GM19468 (cell line): Measurements from ENCODE around the gene RABGGTA.
A peak's percentile ranks its signal among the peaks of the same experiment; 100 is the strongest.

ENCODE experiments used
- ATAC-seq: cut with Tn5 transposase; IDR thresholded peaks from one replicate; pipeline ENCODE4 v1.9.1; 2021; ENCODE audit warnings: mild to moderate bottlenecking, moderate library complexity, moderate number of reproducible peaks; ENCODE audit not compliant: unreplicated experiment; ENCODE audit errors: extremely low read depth

The RABGGTA gene, protein sequence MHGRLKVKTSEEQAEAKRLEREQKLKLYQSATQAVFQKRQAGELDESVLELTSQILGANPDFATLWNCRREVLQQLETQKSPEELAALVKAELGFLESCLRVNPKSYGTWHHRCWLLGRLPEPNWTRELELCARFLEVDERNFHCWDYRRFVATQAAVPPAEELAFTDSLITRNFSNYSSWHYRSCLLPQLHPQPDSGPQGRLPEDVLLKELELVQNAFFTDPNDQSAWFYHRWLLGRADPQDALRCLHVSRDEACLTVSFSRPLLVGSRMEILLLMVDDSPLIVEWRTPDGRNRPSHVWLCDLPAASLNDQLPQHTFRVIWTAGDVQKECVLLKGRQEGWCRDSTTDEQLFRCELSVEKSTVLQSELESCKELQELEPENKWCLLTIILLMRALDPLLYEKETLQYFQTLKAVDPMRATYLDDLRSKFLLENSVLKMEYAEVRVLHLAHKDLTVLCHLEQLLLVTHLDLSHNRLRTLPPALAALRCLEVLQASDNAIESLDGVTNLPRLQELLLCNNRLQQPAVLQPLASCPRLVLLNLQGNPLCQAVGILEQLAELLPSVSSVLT

DNA sequence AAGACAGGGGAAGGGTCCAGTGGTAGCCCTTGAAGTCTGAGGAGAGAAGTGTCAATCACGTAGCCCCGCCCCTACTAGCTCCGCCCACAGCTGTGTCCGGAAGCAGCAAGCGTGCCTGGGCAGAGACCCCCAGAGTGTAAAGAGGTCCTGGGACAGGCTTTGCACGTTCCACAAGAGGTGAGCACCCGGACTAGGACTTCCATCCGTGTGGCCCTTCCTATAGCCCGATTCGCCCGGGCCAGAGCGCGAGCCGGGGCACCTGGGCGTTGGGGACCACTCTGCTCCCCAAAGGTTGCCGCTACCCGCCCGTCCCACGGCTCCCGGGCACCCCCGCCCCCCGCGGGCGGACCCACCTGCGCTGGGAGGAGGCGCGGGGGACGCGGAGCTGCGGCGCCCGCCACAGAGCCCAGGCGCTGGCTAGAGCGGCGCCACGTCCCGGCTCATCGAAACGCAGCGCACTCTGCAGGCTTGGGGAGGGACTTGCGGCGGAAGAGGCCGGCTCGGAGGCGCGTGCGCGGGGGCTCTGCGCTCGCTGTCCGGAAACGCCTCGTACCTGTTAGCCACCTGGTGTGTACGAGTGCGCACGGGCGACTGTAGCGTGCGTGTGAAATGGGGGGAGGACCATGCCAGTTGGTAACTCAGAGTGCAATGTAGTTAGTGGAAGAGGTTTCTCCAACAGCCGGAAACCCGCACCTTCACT is at the start of gene RABGGTA:
RABGGTA (minus strand) TSS at position 464 of the 700 bp plus-strand sequence. CDS start 482 bp downstream, outside the sequence.
- ATAC-seq, result peak; percentile 90

- no peak for ATAC-seq
Observed at GRCh38 chr14:24317141-24317928, 45.9 kb upstream of the RABGGTA start.

- no peak for ATAC-seq
Observed at GRCh38 chr14:24316597-24316950, 45.2 kb upstream of the RABGGTA start.

DNA sequence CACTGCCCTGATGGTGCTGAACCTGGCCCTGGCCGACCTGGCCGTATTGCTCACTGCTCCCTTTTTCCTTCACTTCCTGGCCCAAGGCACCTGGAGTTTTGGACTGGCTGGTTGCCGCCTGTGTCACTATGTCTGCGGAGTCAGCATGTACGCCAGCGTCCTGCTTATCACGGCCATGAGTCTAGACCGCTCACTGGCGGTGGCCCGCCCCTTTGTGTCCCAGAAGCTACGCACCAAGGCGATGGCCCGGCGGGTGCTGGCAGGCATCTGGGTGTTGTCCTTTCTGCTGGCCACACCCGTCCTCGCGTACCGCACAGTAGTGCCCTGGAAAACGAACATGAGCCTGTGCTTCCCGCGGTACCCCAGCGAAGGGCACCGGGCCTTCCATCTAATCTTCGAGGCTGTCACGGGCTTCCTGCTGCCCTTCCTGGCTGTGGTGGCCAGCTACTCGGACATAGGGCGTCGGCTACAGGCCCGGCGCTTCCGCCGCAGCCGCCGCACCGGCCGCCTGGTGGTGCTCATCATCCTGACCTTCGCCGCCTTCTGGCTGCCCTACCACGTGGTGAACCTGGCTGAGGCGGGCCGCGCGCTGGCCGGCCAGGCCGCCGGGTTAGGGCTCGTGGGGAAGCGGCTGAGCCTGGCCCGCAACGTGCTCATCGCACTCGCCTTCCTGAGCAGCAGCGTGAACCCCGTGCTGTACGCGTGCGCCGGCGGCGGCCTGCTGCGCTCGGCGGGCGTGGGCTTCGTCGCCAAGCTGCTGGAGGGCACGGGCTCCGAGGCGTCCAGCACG is 44.6 kb upstream of the RABGGTA start:
- no peak for ATAC-seq

- ATAC-seq, result no peak
Observed at GRCh38 chr14:24315243-24315806, 43.9 kb upstream of the RABGGTA start.

DNA sequence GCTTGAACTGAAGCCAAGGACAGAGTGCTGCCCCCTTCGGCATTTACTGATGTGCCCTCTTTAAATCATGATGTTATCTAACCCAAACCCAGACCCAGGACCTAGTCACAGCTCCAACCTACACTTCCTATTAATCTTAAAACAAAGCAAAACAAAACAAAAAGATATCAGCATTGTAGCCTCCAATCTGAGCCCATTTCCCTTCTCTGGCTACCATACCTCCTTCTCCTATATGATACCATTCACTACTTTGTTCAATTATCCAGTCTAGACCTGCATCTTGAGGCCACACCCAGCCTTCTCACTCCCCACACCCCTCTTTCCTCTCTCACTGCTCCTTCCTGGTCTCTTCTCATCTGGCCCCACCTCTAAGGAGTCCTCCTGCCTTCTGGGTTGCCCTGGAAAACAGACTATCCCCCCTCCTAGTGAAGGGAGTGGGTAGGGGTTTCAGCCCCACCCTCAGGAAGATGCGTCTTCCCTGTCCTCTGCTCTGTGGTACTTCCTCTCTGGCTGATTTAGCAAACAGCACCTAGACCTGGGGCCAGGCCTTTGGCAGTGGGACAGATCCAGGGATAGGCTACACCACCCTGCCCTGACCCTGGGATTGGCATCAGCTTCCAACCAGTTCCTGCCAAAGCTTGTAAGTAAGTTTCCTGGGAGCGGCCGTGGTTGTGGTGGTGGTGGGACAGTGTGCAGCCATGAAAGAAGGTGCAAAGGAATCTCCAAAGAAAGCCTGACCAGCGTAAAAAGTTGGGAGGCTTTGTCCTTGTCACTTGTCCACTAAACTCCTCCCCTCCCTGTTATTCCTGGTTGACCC is 43.2 kb upstream of the RABGGTA start:
- no peak for ATAC-seq

DNA sequence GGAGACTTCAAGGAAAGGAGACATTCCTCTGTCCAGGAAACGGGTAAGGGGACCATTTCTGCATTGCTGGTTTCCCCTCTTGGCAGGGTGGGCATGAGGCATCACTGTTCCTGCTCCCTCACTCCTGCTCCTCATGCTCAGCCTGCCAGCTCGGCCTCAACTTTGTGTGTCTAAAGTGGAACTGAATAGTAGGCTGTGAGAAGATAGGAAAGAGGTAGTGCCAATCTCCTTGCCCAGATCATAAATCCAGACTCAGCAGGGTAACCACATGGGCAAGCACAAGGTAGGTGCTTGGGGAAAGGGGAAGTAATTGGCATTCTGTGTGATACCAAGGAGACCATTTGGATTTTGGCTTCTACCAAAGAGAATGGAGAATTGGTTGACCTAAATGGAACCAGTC is 42.5 kb upstream of the RABGGTA start:
- ATAC-seq, result no peak

DNA sequence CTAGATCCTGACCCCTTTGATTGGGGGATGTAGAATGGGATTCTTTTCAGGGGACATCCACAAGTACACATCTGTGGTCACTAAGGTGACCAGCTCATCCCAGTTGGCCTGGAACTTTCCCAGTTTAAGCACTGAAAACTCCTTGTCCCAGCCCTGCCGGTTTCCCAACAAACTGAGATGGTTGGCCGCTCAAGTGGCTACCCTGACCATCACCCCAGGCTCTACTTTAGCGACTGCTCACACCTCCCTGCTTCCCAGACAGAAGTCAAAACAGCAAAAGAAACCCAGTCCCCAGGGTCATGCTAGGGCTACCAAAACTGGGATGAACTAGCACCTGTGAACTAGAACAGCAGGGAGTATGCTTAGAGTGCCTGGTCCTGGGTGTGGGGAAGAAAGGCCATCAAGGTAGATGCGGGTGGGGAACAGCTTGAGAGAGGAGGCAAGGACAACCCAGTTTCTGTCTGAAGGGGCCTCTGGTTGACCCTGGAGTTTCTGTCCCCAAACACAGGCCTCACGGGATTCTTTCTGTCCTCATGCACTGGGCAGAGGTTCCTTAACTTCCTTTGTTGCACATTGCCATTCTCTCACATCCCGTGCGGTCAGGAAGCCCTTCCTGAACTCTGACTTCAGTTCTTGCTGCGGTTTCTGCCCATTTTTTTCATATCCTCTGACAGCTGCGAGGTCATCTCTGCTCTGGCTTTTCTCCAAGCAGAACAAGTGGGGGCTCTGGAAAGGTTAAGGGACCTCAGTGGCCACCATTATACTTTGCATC is 41.5 kb upstream of the RABGGTA start:
- no peak for ATAC-seq

DNA sequence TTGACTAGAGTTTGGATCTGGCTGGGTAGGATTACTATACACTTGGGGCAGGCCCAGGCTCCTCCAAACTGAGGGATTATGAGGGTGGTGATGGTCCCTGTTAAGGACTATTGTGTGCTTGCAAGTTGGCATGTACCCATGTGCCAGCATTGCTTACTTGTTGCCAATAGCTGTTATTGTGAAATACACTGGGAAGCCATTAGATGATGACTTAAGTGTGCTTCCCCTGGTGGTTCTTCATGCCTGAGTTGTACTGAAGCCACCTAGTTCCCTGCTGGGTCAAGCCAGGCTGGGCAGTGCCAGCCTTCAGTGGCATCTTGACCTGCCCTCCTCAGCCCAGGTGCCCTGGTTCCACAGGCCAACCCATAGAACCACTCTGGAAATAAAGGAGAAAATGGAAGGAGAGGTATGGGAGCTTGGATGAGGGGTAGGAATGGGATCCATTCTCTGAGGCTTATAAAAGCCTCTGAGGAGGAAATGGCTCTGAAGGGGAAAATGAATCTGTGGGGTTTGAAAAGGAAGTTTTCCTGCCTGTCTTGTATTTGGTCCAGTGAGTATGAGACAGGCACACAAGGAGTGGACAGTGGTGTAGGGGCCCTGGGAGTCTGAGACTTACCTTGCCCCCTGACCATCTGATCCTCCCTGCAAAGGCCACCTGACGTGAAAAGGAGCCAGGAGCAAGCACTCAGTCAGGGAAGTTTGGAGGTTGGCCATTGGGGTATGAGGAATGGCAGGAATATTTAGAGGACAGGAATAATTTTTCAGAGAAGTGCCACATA is 40.6 kb upstream of the RABGGTA start:
- no peak for ATAC-seq

DNA sequence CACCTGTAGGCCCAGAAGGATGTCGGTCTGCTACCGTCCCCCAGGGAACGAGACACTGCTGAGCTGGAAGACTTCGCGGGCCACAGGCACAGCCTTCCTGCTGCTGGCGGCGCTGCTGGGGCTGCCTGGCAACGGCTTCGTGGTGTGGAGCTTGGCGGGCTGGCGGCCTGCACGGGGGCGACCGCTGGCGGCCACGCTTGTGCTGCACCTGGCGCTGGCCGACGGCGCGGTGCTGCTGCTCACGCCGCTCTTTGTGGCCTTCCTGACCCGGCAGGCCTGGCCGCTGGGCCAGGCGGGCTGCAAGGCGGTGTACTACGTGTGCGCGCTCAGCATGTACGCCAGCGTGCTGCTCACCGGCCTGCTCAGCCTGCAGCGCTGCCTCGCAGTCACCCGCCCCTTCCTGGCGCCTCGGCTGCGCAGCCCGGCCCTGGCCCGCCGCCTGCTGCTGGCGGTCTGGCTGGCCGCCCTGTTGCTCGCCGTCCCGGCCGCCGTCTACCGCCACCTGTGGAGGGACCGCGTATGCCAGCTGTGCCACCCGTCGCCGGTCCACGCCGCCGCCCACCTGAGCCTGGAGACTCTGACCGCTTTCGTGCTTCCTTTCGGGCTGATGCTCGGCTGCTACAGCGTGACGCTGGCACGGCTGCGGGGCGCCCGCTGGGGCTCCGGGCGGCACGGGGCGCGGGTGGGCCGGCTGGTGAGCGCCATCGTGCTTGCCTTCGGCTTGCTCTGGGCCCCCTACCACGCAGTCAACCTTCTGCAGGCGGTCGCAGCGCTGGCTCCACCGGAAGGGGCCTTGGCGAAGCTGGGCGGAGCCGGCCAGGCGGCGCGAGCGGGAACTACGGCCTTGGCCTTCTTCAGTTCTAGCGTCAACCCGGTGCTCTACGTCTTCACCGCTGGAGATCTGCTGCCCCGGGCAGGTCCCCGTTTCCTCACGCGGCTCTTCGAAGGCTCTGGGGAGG is 39.5 kb upstream of the RABGGTA start, which contains the start of gene LTB4R:
LTB4R (plus strand) TSS at position 857 of the 959 bp plus-strand sequence. CDS start 4,150 bp downstream, outside the sequence.
- peak; percentile 44 for ATAC-seq

DNA sequence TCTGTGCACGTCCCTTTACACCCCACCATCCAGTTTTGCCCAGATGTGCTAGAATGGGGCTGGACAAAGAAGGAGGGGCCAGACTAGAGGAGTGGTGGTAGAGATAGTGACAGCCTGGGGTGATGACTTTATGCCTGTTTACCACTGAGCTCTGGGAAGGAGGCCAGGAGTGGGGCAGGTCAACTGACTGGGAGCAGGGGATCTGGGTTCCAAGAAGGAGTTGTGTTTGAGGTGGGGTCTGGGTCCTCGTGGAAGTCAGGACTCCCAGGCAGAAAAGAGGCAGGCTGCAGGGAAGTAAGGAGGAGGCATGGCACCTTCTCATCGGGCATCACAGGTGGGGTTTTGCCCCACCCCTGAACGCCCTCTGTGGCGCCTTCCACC is 38.9 kb upstream of the RABGGTA start:
- ATAC-seq, result no peak

GRCh38 chr14:24309538-24310264 is 38.3 kb upstream of the RABGGTA start, which contains the start of gene LTB4R2:
TSS of gene LTB4R2 (plus strand) at chr14:24310140. CDS start at chr14:24310665, 525 bp downstream.
- no peak for ATAC-seq

- ATAC-seq, result no peak
Observed at GRCh38 chr14:24308342-24309124, 37.1 kb upstream of the RABGGTA start.

- no peak for ATAC-seq
Observed at GRCh38 chr14:24307575-24308341, 36.4 kb upstream of the RABGGTA start, which contains the start of gene CIDEB. TSS of gene CIDEB (minus strand) at chr14:24307977. CDS start at chr14:24307858, 119 bp downstream.
